HPDE6-E6E7 (cell line): ENCODE results near the gene HCAR2.
"Not testable (repeated sequence)": the region's sequence is repeated elsewhere in the genome, so short reads cannot be mapped to it uniquely, and the experiment has no call there.

Experiments used
- DNase-seq: peaks from one replicate; pipeline ENCODE4 v3.0.0; 2011; ENCODE audit warnings: missing footprints; ENCODE audit errors: extremely low spot score

HCAR2 gene

DNA sequence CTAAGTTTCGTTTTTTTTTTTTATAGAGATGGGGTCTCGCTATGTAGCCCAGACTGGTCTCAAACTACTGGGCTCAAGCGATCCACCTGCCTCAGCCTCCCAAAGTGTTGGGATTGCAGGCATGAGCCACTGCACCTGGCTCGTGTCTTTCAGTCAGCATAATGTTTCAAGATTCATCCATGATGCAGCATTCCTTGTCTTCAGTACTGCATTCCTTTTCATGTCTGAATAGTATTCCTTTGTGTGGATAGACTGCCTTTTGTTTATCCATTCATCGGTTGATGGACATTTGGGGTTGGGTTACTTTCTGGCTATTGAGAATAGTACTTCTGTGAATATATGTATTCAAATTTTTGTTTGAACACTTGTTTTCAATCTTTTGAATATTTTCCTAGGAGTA, 37.4 kb downstream of the HCAR2 start:
- DNase-seq = no peak

DNA sequence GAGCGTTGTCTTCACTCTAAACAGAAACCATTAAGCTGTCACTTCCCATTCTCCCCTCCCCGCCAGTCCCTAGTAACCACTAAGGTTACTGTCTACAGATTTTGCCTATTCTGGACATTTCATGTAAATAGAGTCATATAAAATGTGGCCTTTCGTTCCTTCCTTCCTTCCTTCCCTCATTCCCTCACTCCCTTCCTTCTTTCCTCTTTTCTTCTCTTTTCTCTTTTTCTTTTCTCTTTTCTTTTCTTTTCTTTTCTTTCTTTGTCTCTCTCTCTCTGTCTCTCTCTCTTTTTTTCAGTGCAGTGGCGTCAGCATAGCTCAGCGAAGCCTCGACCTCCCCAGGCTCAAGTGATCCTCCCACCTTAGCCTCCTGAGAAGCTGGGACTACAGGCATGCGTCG, 37.8 kb downstream of the HCAR2 start:
- no peak for DNase-seq

DNA sequence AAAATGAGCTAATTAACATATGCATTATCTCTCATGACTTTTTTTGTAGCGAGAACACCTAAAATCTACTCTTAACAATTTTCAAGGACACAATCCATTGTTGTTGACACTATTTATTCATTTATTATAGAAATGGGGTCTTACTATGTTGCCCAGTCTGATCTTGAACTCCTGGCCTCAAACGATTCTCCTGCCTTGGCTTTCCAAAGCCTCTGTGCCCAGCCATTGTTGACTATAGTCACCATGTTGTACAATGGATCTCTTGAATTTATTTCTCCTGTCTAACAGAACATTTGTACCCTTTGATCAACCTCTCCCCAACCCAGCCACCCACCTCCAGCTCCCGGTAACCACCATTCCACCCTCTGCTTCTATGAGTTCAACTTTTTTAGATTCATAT, 41.2 kb downstream of the HCAR2 start:
- no peak for DNase-seq

DNA sequence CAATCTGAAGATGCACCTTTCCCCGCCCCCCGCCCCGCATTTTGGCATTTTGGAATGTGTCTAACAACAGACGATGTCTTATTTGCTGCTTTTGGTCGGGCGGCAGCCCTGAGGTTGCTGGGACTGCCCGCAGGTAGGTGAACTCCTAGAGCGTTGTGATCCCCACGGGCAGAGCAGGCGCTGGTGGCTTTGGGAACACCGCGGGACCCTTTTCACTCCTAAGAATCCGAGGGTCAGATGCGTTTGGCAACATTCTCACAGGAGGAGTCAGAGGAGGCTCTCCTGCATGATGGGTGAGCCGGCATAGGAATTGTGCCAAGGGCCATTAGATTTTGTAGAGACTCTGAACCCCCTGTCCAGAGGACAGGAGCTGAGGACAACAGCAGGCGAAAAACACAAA, 41.9 kb downstream of the HCAR2 start:
- DNase-seq = no peak

DNA sequence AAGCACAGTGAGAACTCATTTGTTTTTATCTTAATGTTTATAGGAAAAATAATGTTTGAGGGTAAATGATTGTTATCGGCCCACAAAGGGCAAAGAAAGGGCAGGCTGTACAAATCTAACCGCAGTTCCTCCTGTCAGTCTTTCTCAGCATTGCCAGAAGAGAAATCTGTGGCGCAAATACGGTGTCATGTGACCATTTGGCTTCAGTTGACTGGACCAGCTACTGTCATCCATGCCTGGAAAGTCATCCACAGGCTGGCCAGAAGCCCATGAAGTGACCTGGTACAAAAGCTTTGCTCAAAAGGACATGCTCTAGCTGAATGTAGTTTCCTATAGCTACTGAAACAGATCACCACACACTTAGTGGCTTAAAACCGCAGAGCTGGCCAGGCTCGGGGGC, 43.6 kb downstream of the HCAR2 start:
- DNase-seq = no peak

DNA sequence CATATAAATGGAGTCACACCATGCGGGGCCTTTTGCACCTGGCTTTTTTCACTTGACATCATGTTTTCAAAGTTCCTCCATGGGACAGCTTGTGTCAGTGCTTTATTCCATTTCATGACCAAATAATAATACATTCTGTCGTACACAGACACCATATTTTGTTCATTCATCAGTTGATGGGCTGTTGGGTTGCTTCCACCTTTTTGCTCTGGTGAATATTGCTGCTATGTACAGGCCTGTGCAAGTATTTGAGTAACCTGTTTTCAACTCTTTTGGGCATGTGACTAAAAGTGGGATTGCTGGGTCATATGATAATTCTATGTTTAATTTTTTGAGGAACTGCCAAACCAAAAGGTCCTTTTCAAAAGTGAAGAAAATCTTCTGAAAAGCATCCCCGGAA, 46.9 kb downstream of the HCAR2 start:
- no peak for DNase-seq

DNA sequence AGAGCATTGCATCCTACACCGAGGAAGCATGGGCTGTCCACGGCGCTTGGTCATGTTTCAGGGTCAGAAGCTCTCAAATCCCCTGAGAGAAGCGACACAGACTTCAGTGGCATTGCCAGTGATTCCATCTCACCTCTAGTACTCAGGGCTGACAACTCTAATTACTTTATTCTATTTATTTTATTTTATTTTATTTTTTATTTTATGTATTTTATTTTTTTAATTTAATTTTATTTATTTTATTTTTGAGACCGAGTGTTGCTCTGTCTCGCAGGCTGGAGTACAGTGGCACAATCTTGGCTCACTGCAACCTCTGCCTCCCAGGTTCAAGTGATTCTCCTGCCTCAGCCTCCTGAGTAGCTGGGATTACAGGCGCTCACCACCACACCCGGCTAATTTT, 49.9 kb downstream of the HCAR2 start:
- DNase-seq = not testable (repeated sequence)

DNA sequence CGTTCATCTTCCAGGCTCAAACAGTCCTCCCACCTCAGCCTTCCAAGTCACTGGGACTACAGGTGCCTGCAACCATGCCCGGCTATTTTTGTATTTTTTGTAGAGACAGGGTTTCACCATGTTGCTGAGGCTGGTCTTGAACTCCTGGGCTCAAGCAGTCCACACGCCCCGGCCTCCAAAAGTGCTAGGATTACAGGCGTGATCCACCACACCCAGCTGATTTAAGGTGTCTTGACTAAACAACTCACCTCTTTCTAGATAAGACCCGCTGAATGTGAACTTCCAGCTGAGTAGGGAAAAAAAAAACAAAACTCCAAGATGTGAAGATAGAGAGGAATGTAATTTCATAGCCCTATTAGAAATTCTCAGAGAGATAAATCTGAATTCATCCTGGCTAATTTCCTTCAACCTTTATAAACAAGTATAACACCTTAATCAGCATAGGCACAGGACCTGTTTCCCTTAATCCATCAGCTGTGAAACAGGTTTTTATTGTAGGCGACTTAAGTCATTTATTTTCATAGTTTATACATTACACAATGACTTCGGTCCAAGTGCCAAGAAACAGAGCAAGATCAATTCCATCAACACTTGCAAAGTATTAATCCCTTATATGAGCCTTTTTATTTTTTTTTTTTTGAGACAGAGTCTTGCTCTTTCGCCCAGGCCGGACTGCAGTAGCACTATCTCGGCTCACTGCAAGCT, 51.5 kb downstream of the HCAR2 start:
- no peak for DNase-seq
